ENCODE results near the gene CCDC43.
"Not testable (repeated sequence)": the region's sequence is repeated elsewhere in the genome, so short reads cannot be mapped to it uniquely, and the experiment has no call there.

Gene CCDC43

GRCh38 chr17:44666006-44666405 lies 23.6 kb downstream of the CCDC43 start:
- DNase-seq = no peak

- no peak for DNase-seq
Measured at GRCh38 chr17:44664867-44665266, 24.7 kb downstream of the CCDC43 start.

GRCh38 chr17:44663095-44663494 lies 26.5 kb downstream of the CCDC43 start:
- DNase-seq = no peak

GRCh38 chr17:44661835-44662234 lies 27.7 kb downstream of the CCDC43 start:
- no peak for DNase-seq

GRCh38 chr17:44655983-44656710 lies 33.4 kb downstream of the CCDC43 start, which contains the start of gene MEIOC:
Gene MEIOC, plus strand, starts transcription at chr17:44656468. Its CDS starts 146 bp downstream, at chr17:44656614.
- DNase-seq = peak; percentile 34

GRCh38 chr17:44653954-44654353 lies 35.6 kb downstream of the CCDC43 start:
- no peak for DNase-seq

GRCh38 chr17:44653384-44653783 lies 36.2 kb downstream of the CCDC43 start:
- no peak for DNase-seq

- DNase-seq = no peak
Measured at GRCh38 chr17:44652727-44653126, 36.8 kb downstream of the CCDC43 start.

GRCh38 chr17:44651228-44651627 lies 38.3 kb downstream of the CCDC43 start:
- DNase-seq = no peak

- no peak for DNase-seq
Measured at GRCh38 chr17:44648963-44649362, 40.6 kb downstream of the CCDC43 start.

GRCh38 chr17:44647736-44648135 lies 41.8 kb downstream of the CCDC43 start:
- no peak for DNase-seq

GRCh38 chr17:44646280-44646679 lies 43.3 kb downstream of the CCDC43 start:
- no peak for DNase-seq

- DNase-seq = no peak
Measured at GRCh38 chr17:44645341-44645740, 44.2 kb downstream of the CCDC43 start.

- no peak for DNase-seq
Measured at GRCh38 chr17:44642834-44643233, 46.7 kb downstream of the CCDC43 start.

GRCh38 chr17:44637066-44637465 lies 52.5 kb downstream of the CCDC43 start:
- no peak for DNase-seq

GRCh38 chr17:44636562-44636961 lies 53.0 kb downstream of the CCDC43 start:
- no peak for DNase-seq

- DNase-seq = not testable (repeated sequence)
Measured at GRCh38 chr17:44634401-44634800, 55.2 kb downstream of the CCDC43 start.

GRCh38 chr17:44633998-44634397 lies 55.6 kb downstream of the CCDC43 start:
- DNase-seq = no peak

- DNase-seq = no peak
Measured at GRCh38 chr17:44630703-44631102, 58.9 kb downstream of the CCDC43 start.

GRCh38 chr17:44629314-44629713 lies 60.3 kb downstream of the CCDC43 start:
- no peak for DNase-seq

GRCh38 chr17:44628243-44629188 lies 61.1 kb downstream of the CCDC43 start:
- DNase-seq = no peak

- no peak for DNase-seq
Measured at GRCh38 chr17:44627513-44628242, 61.9 kb downstream of the CCDC43 start.

Data from stimulated activated CD4-positive, alpha-beta T cell treated with anti-CD3 and anti-CD28 coated beads, Interleukin-12 subunit alpha, Interleukin-12 subunit beta, amount 100 ng/mL, for 4 hours (primary cell).